Fibroblast of mammary gland (primary cell): ENCODE results near the gene DDO.

ENCODE experiments used
- DNase-seq: peaks from one replicate; pipeline ENCODE4 v3.0.0-alpha.2; 2010; ENCODE audit warnings: low read depth
- H3K4me3 ChIP-seq: 2 replicates; pipeline ENCODE4 v1.5.1; 2011; ENCODE audit warnings: low read depth, mild to moderate bottlenecking, low read length, moderate library complexity; ENCODE audit not compliant: control insufficient read depth
- CTCF ChIP-seq: conservative IDR thresholded peaks from 2 replicates; pipeline ENCODE4 v1.5.1; 2011; ENCODE audit warnings: low read depth, low read length, inconsistent platforms; ENCODE audit not compliant: control insufficient read depth, insufficient read depth

The DDO gene

GRCh38 chr6:110366975-110367374, 48.4 kb downstream of the DDO start:
- no peak for DNase-seq
- no peak for TF ChIP-seq CTCF
- no peak overlapping the region for H3K4me3 ChIP-seq

GRCh38 chr6:110366256-110366655, 49.1 kb downstream of the DDO start:
- TF ChIP-seq CTCF: no peak
- DNase-seq: no peak
- no peak overlapping the region for H3K4me3 ChIP-seq

GRCh38 chr6:110364364-110365105, 50.8 kb downstream of the DDO start:
- TF ChIP-seq CTCF: no peak
- no peak for DNase-seq

DNA sequence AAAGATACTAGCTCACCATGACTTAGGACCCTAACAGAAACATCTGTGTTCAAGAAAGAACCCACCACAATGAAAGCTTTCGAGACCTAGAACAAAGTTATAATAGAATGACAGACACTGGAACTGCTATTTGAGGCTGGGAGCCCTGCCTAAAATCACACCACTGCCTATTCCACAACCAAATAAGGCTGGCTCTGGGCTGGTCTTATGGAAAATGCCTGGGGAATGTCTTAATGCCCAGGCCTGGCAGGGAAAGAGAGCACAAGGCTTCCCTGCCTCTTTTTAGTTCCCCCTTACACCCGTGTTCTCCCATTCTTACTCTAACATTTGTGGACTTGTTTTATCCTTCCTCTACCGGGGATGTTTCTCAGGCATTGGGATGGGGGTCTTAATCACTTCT, 51.6 kb downstream of the DDO start:
- H3K4me3 ChIP-seq: no peak overlapping the region
- no peak for DNase-seq
- TF ChIP-seq CTCF: no peak

More at GRCh38 chr6:110364364-110365105, 50.8 kb downstream of the DDO start:
- H3K4me3 ChIP-seq: no peak overlapping the region

DNA sequence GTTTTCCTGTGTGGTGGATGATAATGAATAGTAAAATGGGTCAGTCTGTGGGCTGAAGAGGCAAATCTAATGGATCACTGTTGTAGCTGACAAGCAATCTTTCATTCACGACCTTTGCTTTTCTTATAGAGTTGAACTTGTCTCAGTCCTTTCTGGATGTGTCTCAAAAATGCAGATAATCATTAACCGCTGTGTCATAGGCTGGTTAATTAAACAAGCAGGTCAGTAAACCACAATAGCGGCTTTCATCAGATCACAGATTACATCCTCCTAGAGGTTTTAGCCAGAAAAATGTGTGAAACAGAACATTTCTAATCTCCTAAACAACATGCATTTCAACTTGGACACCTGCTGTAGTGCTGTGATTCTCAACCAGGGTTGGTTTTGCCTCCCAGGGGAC, 54.7 kb downstream of the DDO start:
- no peak for DNase-seq
- H3K4me3 ChIP-seq: no peak overlapping the region
- no peak for TF ChIP-seq CTCF

GRCh38 chr6:110359556-110359955, 55.8 kb downstream of the DDO start:
- TF ChIP-seq CTCF: no peak
- no peak overlapping the region for H3K4me3 ChIP-seq

More at GRCh38 chr6:110359556-110359955, 55.8 kb downstream of the DDO start:
- no peak for DNase-seq
